ENCODE measurements around the gene SELENOI.
"Not testable (repeated sequence)": the region's sequence is repeated elsewhere in the genome, so short reads cannot be mapped to it uniquely, and the experiment has no call there.

Gene SELENOI

GRCh38 chr2:26345545-26346453, at the start of gene SELENOI:
Gene SELENOI, plus strand, starts transcription at chr2:26346143. Its CDS starts 90 bp downstream, at chr2:26346233.
- peak; percentile 99 for DNase-seq (ENCODE audit: low read depth in 2 of 3, low spot score in 1 of 3)

- DNase-seq (ENCODE audit: low read depth in 2 of 3, low spot score in 1 of 3), result no peak
Measured at GRCh38 chr2:26297061-26297460, 48.9 kb upstream of the SELENOI start.

- DNase-seq (ENCODE audit: low read depth in 2 of 3, low spot score in 1 of 3), result no peak
Measured at GRCh38 chr2:26298286-26298637, 47.7 kb upstream of the SELENOI start.

- DNase-seq (ENCODE audit: low read depth in 2 of 3, low spot score in 1 of 3), result peak in 2 of 3 donors; percentile 15 to 16
Measured at GRCh38 chr2:26298638-26299393, 47.1 kb upstream of the SELENOI start.

- peak in 1 of 3 donors; percentile 17 for DNase-seq (ENCODE audit: low read depth in 2 of 3, low spot score in 1 of 3)
Measured at GRCh38 chr2:26299471-26300101, 46.4 kb upstream of the SELENOI start.

- DNase-seq (ENCODE audit: low read depth in 2 of 3, low spot score in 1 of 3), result peak in 1 of 3 donors; percentile 3
Measured at GRCh38 chr2:26300234-26300925, 45.6 kb upstream of the SELENOI start.

GRCh38 chr2:26302846-26303245, 43.1 kb upstream of the SELENOI start:
- DNase-seq (ENCODE audit: low read depth in 2 of 3, low spot score in 1 of 3), result no peak

GRCh38 chr2:26305094-26305493, 40.8 kb upstream of the SELENOI start:
- not testable (repeated sequence) for DNase-seq (ENCODE audit: low read depth in 2 of 3, low spot score in 1 of 3)

- DNase-seq (ENCODE audit: low read depth in 2 of 3, low spot score in 1 of 3), result no peak
Measured at GRCh38 chr2:26305540-26305939, 40.4 kb upstream of the SELENOI start.

- no peak for DNase-seq (ENCODE audit: low read depth in 2 of 3, low spot score in 1 of 3)
Measured at GRCh38 chr2:26309921-26310320, 36.0 kb upstream of the SELENOI start.

- DNase-seq (ENCODE audit: low read depth in 2 of 3, low spot score in 1 of 3), result no peak
Measured at GRCh38 chr2:26312471-26312870, 33.5 kb upstream of the SELENOI start.

- DNase-seq (ENCODE audit: low read depth in 2 of 3, low spot score in 1 of 3), result no peak
Measured at GRCh38 chr2:26313446-26313845, 32.5 kb upstream of the SELENOI start.

GRCh38 chr2:26314243-26314642, 31.7 kb upstream of the SELENOI start:
- DNase-seq (ENCODE audit: low read depth in 2 of 3, low spot score in 1 of 3), result no peak

- no peak for DNase-seq (ENCODE audit: low read depth in 2 of 3, low spot score in 1 of 3)
Measured at GRCh38 chr2:26316041-26316440, 29.9 kb upstream of the SELENOI start.

- no peak for DNase-seq (ENCODE audit: low read depth in 2 of 3, low spot score in 1 of 3)
Measured at GRCh38 chr2:26316845-26317244, 29.1 kb upstream of the SELENOI start.

GRCh38 chr2:26317377-26318105, 28.4 kb upstream of the SELENOI start:
- no peak for DNase-seq (ENCODE audit: low read depth in 2 of 3, low spot score in 1 of 3)

- no peak for DNase-seq (ENCODE audit: low read depth in 2 of 3, low spot score in 1 of 3)
Measured at GRCh38 chr2:26318950-26319349, 27.0 kb upstream of the SELENOI start.

- DNase-seq (ENCODE audit: low read depth in 2 of 3, low spot score in 1 of 3), result not testable (repeated sequence)
Measured at GRCh38 chr2:26324479-26324878, 21.5 kb upstream of the SELENOI start.

GRCh38 chr2:26324903-26325302, 21.0 kb upstream of the SELENOI start:
- no peak for DNase-seq (ENCODE audit: low read depth in 2 of 3, low spot score in 1 of 3)

- no peak for DNase-seq (ENCODE audit: low read depth in 2 of 3, low spot score in 1 of 3)
Measured at GRCh38 chr2:26325851-26326250, 20.1 kb upstream of the SELENOI start.

All from stimulated activated CD4-positive, alpha-beta T cell treated with anti-CD3 and anti-CD28 coated beads, Interleukin-12 subunit alpha, Interleukin-12 subunit beta, amount 100 ng/mL, for 48 hours (primary cell).